Right renal cortex interstitium (tissue), 3 donors: ENCODE data around the gene KCNQ1. TPM values are rescaled to one million over a fixed set of nuclear protein-coding genes. Genes with fewer than 3 reads are reported as not detected.

Experiments
- DNase-seq, 3 donors: peaks; one replicate each; pipeline ENCODE4 v3.0.0-alpha.2; 2013; ENCODE audit warnings: low read depth in 3 of 3, low spot score in 2 of 3
- polyA plus RNA-seq, 3 donors: library from polyadenylated mRNA; unstranded; fragments of 120-200 nt; gene quantifications; one replicate each; pipeline ENCODE4 v1.2.1, GENCODE V29; 2013; ENCODE audit not compliant: insufficient read length in 3 of 3

The KCNQ1 gene
- polyA plus RNA-seq, 3 donors: 8.4 to 11.8 (median 10.2) TPM

- no peak for DNase-seq
Measured at GRCh38 chr11:2519862-2520735, 75.3 kb downstream of the KCNQ1 start.

- DNase-seq: no peak
Measured at GRCh38 chr11:2520736-2521035, 75.9 kb downstream of the KCNQ1 start.

GRCh38 chr11:2521081-2521732 lies 76.4 kb downstream of the KCNQ1 start:
- DNase-seq: no peak

GRCh38 chr11:2521733-2522630 lies 77.2 kb downstream of the KCNQ1 start:
- DNase-seq: no peak

GRCh38 chr11:2522631-2523255 lies 77.9 kb downstream of the KCNQ1 start:
- no peak for DNase-seq

- DNase-seq: no peak
Measured at GRCh38 chr11:2523821-2524391, 79.1 kb downstream of the KCNQ1 start.

- DNase-seq: no peak
Measured at GRCh38 chr11:2524446-2525165, 79.8 kb downstream of the KCNQ1 start.

- DNase-seq: no peak
Measured at GRCh38 chr11:2525166-2525861, 80.5 kb downstream of the KCNQ1 start.

- no peak for DNase-seq
Measured at GRCh38 chr11:2525941-2526807, 81.4 kb downstream of the KCNQ1 start.

- DNase-seq: no peak
Measured at GRCh38 chr11:2526808-2527381, 82.1 kb downstream of the KCNQ1 start.

- no peak for DNase-seq
Measured at GRCh38 chr11:2527621-2528291, 82.9 kb downstream of the KCNQ1 start.

- no peak for DNase-seq
Measured at GRCh38 chr11:2528301-2529050, 83.7 kb downstream of the KCNQ1 start.

- DNase-seq: no peak
Measured at GRCh38 chr11:2529173-2529572, 84.4 kb downstream of the KCNQ1 start.

- DNase-seq: no peak
Measured at GRCh38 chr11:2529636-2530035, 84.8 kb downstream of the KCNQ1 start.

- no peak for DNase-seq
Measured at GRCh38 chr11:2530131-2530854, 85.5 kb downstream of the KCNQ1 start.

- DNase-seq: no peak
Measured at GRCh38 chr11:2530855-2531200, 86.0 kb downstream of the KCNQ1 start.
